NCI-H226 (cell line): ENCODE measurements around the gene SLC25A34.

Experiments used
- DNase-seq: peaks from one replicate; pipeline ENCODE4 v3.0.0-alpha.2; 2015

Gene SLC25A34

DNA sequence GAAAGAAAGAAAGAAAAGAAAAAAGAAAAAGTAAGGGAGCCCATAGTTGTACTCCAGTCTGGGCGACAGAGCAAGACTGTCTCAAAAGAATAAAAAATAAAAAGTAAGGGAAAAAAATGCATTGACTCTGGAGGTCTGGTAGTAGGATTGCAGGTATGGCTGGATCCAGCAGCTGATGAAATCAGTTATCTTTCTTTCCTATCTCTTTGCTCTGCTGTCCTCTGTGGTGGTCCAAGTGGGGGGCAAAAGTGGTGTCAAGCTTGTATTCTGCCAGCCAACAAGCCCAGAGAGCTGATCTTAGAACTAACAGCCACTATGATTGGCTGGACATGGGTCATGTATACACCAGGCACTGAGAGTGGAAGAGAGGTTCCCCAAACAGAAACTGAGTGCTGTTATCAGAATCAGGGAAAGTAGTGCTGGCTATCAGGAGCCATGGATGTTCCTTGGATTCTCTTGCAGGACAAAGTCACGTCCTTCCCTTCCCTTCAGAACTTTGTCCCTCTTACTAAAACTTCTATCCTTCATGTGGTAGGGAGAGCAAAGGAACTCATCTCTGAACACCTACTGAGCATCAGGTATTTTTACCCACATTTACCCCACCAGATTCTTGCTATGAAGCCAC is 19.1 kb downstream of the SLC25A34 start:
- DNase-seq, result no peak

DNA sequence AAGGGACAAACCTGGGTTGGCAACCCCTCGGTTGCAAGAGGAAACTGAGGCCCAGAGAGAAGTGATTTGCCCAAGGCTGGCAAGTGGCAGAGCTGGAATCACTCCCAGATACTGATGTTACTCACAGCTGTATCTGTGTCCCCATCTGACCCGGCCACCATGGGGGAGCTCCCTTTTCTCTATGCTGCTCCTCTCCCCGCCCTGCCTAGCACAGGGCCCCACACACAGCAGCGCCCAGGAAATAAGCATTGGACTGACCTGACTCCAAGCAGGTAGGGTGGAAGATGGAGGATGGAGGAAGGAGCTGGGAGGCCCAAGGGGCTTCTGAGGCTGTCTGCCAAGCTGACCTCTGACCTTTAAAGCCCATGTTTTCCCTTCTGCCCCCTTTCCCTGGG is 19.6 kb downstream of the SLC25A34 start:
- DNase-seq, result no peak

DNA sequence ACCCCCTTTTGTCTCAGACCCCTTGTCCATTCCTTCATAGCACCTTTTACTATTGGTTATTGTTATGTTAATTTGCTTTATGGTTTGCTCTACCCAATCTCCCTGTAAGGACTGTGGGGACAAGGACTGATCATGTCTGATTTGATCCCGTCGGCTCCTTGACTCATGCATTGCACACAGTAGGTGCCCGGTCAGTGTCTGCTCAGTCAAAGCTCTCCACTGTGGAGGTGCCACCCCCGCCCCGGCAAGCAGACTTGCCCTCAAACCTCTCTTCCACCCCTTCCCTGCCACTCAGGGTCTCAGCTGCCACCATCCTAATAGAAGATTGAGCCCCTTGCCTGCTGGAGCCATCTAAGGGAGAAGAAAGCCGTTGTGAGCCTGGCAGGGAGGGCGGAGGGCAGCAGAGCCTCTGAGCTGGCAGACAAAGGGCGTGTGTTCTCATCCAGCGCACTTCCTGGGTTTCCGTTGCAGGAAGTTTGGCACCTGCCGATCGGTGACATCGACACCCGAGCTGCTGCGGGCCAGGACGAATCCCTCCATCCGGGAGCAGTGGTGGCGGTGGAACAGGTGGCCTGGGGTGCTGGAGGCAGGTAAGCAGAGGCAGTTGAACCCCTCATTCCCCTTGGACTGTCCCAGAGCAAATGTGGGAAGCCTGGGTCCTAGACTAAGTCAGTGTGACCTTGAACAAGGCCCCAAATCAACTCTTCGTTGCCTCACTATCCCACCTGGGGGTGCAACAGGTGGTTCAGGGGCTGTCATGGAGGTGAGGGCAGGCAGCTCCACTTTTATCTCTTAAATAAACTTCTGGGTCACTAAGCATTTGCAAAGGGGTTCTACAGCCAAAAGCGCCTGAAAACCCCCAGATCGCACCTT is 20.3 kb downstream of the SLC25A34 start:
- no peak for DNase-seq

DNA sequence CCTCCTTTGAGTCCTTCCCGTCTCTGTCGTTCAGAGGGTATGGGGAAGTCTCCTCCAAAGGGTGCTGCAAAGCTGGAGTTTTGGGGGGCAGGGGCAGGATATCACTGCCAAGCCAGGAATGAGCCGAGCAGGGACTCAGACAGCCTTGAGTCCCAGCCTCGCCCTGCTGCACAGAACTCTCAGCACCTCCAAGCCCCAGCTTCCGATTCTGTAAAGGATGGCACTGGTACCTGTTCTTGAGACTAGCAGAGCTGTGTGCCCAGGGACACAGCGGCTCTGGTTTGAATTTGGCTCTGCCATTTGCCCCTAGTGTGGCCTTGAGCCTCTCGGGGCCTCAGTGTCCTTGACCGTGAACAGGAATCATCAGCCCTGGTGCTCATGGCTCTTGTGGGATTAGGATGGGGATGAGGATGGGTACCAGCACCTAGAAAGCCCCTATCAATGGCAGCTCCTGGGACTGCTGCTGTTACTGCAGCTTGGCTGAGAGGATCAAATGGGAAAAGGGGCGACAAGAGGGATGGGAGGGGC is 21.0 kb downstream of the SLC25A34 start:
- no peak for DNase-seq

DNA sequence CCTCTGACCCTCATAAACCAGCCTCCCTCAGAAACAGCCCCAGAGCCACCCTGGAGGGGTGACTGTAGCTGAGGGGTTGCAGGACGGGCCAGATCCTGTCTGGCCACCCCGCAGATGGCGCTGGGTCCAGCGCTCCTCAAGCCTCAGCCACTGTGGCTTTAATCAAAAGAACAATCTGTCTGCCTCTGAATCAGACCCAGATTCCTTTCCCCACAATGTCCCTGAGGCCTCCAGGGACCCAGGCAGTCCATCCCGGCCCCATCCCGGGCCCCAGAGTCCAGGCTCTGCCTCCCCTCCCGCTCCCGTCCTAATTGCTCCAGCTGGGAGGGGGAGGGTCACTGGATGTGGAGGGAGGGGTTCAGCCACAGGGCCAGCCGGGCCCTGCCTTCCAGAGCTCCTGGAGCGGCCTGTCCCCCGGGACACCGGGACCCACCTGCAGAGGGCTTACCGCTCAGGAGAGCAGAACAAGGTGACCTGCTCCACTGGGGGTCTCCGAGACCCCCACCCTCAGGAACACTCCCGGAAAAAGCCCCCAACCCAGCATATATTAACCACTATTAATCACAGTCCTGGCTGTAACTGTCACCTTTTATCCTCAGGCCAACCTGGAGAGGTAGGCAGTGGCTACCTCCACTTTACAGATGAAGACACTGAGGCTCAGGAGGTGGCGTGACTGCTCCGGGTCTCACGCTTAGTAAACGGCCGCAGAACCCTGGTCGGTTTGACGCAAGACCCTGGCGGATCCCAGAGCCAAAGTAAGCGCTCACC is 21.7 kb downstream of the SLC25A34 start:
- DNase-seq, result no peak

DNA sequence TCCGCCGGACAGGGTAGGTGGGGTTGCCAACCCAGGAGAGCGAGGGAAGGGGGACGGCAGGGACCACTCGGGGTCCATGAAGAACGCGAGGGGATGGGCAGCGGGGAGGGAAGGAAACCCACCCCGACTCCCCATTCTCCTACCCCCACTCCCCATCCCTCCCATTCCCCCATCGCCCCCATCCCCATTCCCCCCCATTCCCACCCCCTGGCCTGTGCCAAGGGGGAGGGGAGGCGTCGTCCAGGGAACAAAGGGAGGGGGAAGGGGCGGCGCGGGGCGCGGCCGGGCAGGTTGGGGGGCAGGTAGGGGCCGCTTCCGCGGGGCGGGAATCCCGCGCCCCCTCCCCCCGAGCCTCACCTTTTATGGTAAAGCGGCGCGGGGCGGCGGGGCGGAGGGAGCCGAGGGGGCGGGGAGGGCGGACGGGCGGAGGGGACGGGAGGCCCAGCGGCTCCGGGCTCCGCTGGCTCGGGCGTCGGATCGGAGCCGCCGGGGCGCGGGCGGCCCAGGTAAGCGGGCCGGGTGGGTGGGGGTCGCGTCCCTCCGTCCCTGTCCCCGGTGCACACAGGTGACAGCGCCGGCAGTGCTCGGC is 22.4 kb downstream of the SLC25A34 start, which contains the start of gene FBLIM1:
FBLIM1 (plus strand) TSS at position 453 of the 589 bp plus-strand sequence. CDS start 6,189 bp downstream, outside the sequence.
- no peak for DNase-seq

DNA sequence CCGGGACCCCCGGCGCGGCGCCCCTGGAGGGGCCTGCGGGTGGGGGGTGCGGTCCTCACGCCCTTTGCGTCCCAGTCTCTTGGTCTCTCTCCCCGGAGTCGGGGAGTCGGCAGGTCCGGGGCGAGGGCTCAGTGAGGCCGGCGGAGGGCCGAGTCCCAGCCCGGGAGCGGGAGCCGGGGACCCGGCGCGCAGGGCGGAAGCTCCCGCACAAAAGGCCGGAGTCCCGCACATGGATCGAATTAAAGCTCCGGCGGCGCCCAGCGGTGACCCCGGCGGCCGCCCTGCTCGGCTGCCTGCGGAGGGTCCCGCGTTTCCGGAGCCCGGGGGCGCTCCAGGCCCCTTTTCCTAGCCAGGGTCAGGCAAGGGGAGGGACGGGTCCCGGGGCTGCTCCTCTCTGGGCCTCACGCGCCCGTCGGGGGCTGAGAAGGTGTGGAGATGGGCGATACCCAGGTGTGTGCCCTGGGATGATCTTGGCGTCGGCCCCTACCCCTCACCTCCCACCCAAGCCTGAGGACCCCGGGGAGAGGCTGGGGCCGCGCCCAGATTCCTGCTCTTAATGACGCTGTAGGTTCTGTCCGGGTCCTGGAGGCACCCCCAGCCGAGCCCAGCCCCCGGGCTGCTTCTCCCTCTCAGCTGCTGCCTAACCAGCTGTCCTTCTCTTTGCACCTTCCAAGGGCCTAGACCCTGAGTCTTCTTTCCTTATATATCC is 23.0 kb downstream of the SLC25A34 start:
- DNase-seq, result no peak

DNA sequence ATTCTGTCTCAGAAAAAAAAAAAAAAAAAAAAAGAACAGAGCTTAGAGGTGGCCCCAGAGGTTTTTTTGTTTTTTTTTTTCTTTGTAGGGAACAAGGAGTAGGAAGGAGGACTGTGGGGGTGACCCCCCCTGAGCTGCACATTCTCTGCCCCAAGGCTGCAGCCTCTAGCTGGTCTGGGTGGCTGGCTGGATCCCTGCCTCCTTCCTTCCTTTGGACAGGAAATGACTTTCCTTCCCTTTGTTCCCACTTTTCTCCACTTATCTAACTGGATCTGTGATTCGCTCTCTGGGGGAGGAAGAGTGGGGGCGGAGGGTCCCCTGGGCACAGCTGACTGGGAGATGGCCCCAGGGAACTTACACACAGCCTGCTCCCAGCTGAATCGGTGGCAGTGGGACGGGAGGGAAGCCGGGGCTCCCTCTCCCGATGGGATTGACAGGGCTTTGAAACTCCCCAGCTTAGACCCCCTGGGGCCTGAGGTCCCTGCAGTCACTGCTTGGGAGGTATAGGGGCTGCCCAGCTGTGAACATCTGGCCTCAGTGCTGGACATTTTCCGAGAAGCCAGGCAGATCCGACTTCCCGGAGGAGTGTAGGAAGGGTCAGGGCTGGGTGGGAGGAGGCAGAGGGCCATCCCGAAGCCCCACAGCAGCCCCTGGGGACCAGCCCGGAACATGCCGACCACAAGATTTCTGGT is 24.6 kb downstream of the SLC25A34 start:
- DNase-seq, result peak; percentile 68

DNA sequence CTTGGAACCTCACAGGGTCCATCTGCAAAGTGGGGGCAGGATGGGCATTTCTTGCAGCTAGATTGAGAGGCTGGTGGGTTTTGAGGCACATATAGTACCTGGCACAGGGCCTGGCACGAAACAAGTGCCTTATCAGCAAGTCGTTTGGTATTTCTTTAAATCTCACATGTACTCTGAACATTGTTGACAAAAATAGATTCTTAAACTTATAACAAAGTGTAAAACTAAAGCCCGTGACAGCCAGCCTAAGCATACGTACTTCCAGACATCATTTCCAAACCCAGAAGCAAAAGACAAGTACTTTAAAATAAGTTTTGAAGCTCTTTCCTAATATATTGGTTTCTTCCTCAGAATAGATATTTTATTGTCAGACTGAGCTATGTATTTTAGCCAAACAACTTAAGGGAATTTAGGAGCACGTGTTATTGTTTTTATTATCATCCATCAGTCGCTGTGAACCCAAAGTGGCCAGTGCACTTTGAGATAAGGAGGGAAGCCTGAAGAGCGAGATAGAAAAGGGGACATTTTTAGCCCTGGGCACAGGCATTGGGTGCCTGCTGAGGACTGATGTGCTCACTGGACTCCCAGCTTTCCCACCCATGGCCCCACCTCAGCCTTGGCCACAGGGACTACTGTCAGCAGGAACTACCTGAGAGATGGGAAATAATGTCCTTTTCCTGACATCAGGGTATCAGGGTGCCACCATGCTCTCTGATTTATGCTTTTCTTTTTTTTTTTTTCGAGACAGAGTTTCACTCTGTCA is 25.5 kb downstream of the SLC25A34 start:
- no peak for DNase-seq

DNA sequence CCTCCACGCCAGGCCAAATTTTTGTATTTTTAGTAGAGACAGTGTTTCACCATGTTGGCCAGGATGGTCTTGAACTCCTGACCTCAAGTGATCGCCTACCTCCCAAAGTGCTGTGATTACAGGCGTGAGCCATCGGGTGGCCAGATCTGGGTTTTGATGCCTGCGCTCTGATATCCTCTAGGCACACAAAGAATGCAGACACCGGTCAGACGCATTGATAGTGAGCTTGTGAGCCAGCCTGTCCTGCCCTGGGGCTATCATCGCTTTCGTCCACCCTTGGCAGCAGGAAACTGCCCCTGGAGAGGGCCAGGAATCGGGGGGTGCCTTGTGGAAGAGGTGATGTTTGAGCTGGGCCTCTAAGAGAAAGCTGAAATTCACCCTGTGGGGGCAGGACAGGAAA is 26.5 kb downstream of the SLC25A34 start:
- DNase-seq, result peak; percentile 88

DNA sequence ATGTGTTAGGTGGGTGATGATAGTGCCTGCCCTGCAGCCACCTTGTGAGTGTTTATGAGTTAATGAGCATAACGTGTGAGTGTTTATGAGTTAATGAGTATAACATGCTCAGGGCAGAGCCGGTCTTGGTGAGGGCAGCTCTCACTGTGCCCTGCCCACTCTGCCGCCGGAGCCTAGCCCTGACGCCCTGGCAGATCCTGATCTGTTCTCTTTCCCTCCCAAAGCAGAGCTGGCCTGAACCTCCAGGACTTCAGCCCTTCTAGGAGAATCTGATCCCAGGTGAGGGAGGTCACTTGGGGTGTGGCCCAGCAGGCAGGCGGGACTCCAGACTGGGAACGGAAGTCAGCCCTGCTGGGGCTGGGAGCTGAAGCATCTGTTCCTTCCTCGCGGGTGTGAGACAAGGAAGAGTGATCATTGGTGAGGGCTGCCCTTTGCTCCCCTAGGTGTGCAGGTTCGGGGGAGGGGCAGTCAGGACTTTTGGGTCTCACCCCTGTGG is 28.3 kb downstream of the SLC25A34 start:
- DNase-seq, result no peak

DNA sequence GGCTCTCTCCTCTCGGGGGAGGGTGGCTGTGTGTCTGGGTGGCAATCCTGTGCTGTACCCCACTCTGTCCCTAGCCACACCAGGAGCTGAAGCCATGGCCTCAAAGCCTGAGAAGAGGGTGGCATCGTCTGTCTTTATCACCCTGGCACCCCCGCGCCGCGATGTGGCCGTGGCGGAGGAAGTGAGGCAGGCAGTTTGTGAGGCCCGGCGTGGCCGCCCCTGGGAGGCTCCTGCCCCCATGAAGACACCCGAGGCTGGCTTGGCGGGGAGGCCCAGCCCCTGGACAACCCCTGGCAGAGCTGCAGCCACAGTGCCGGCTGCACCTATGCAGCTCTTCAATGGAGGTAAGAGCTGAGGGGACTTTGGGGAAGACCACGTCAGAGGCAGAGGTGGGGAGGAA is 28.8 kb downstream of the SLC25A34 start:
- no peak for DNase-seq

DNA sequence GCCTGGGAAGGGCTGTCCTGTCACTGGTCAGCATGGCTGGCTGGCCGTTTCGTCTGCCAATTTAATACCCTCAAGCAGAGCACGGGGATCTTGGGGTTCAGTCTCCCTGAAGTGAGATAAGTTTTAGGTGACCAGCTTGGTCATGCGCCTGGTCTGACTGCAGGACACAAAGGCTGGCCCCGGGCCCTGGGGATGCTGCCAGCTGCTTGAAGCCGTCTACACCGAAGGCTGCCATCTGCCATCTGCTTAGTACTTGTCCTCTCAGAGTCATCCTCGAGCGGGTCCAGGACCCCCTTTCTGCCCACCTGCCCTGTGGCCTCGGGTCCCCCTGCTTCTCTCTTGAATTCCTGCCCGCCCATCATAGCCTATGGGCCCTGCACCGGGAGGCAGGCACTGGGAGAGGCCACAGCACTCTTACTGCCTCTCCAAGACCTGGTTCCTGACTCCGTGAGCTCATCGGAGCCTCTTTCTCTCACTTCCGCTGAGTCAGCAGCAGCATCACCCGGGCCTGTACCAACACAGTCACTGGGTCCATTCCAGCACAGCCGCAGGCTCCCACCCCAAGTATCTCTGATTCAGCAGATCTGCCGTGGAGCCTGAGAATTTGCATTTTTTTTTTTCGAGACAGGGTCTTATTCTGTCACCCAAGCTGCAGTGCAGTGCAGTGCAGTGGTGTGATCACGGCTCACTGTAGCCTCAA is 29.6 kb downstream of the SLC25A34 start:
- DNase-seq, result peak; percentile 83

DNA sequence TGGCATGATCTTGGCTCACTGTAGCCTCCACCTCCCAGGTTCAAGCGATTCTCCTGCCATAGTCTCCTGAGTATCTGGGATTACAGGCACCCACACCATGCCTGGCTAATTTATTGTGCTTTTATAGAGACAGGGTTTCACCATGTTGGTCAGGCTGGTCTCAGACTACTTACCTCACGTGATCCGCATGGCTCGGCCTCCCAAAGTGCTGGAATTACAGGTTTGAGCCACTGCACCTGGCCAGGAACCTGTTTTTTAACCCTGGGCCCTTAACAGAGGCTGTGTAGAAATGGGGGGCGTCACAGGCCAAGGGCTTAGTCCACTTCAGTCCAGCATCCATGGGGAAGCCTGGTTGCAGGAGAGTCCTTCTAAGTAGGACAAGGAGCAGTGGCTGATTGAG is 31.9 kb downstream of the SLC25A34 start:
- DNase-seq, result no peak

DNA sequence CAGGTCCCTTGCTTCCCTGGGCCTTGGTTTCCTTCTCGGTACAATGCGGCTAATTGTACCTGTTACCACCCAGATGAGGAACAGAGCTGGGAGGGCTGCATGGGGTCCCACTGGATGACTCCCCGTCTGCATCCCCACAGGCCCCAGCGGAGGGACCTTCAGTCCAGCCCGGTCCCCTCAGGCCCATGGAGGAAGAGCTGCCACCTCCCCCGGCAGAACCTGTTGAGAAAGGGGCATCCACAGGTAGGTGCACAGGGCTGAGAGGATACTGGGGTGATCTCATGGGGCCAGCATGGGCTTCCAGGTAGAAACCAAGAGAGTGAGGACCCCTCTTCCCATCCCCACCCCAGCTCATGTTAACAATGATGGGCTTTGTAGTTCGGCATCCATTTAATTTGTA is 32.3 kb downstream of the SLC25A34 start:
- no peak for DNase-seq

DNA sequence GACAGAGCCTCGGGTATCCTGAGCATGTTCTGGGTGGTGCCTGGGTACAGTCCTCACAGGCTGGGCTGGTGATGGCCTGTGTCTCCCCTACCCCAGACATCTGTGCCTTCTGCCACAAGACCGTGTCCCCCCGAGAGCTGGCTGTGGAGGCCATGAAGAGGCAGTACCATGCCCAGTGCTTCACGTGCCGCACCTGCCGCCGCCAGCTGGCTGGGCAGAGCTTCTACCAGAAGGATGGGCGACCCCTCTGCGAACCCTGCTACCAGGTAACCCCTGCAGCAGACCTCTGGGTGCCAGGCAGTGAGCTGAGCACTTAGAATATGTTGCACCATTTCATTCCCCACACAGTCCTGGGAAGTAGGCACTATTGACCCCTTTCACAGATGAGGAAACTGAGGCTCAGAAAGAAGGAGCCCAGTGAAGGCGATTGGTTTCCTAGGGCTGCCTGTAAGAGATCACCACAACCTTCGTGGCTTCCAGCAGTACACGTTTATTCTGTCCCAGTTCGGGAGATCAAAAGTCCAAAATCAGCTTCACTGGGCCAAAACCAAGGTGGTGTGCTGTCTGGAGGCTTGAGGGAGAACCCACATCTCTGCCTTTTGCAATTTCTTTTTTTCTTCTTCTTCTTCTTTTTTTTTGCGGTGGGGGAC is 34.4 kb downstream of the SLC25A34 start:
- DNase-seq, result no peak

DNA sequence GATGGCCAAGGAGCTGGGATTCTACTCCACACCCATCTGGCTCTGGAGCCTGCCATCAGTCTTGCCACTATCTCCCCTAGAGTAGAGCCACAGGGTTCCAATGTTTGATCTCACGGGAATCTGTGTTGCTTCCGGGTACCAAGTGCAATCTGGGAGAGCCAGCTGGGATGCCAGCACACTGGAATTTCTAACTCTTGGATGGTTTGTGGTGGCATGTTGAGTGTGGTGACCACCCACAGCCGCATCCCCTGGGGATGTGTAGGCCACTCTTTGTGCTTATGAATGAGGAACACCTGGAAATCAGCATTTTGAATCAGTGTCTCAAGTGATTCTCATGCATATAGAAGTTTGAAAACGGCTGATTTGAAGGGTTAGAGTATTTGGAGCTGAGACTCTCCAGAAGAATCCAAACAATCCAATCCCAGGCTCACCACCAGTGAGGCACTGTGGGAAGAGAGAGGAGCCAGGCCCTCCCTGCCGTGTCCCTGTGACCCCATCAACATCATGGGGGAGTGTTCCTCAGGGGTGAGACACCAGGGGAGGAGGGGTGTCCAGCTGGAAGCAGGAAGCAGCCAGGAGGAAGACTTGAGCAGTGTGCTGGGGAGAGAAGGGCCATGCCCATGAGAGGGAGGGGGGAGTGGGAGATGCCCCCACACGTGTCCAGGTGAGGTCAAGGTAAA is 35.9 kb downstream of the SLC25A34 start:
- peak; percentile 21 for DNase-seq

DNA sequence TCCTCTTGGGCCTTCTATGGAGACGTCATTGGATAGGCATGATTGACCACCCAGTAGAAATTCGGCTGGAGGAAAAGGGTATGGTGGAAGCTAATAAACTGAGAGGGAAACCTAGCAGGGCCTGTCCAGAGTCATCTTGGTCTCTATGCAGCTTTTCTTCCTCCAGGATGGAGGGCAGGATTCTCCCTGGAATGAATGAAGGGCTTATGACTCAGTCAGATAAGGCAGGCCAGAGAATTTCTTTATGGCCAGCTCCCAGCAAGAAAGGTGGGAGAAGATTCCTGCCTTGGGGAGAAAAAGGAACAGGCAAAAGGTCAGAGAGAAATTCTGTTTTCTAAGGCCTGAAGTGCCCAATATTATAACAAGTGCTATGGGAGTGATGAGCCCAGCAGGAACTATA is 39.6 kb downstream of the SLC25A34 start:
- peak; percentile 90 for DNase-seq
